HepG2 (cell line): ENCODE data around the gene TRMT1. TPM values are rescaled to one million over a fixed set of nuclear protein-coding genes. Genes with fewer than 3 reads are reported as not detected.

Experiments
- ATRX ChIP-seq: sonication (generic); formaldehyde crosslinking; IDR thresholded peaks from 2 replicates; pipeline ENCODE4 v1.4.0; 2020; ENCODE audit warnings: missing genetic modification reagents, borderline replicate concordance
- BCL6 ChIP-seq: IDR thresholded peaks from 2 replicates; pipeline ENCODE4 v1.6.1; 2016; ENCODE audit warnings: missing genetic modification reagents, missing compliant biosample characterization
- EEA1 ChIP-seq: sonication (generic); formaldehyde crosslinking; IDR thresholded peaks from 2 replicates; pipeline ENCODE4 v1.5.1; 2020; ENCODE audit warnings: mild to moderate bottlenecking, missing genetic modification reagents, borderline replicate concordance
- GTF2F1 ChIP-seq: fragments of 150-350 bp; IDR thresholded peaks from 2 replicates; pipeline ENCODE4 v1.6.1; 2014; ENCODE audit warnings: low read length
- HES4 ChIP-seq: sonication (generic); formaldehyde crosslinking; IDR thresholded peaks from 2 replicates; pipeline ENCODE4 v1.9.0; 2021; ENCODE audit warnings: mild to moderate bottlenecking, missing genetic modification reagents, borderline replicate concordance
- KLF16 ChIP-seq, 2 experiments: sonication (generic) in 1 of 2; formaldehyde crosslinking in 1 of 2; IDR thresholded peaks; 2 replicates each; pipeline versions ENCODE4 v1.6.1 to v1.8.0; 2016 to 2023; ENCODE audit warnings: missing genetic modification reagents in 2 of 2, missing compliant biosample characterization in 1 of 2
- SATB2 ChIP-seq: sonication (generic); formaldehyde crosslinking; IDR thresholded peaks from 2 replicates; pipeline ENCODE4 v1.5.0; 2020; ENCODE audit warnings: missing genetic modification reagents
- SP5 ChIP-seq: IDR thresholded peaks from 2 replicates; pipeline ENCODE4 v1.6.1; 2016; ENCODE audit warnings: low read depth, borderline replicate concordance
- ZBTB38 ChIP-seq: sonication (generic); formaldehyde crosslinking; IDR thresholded peaks from 2 replicates; pipeline ENCODE4 v1.5.1; 2020; ENCODE audit warnings: mild to moderate bottlenecking, missing genetic modification reagents
- ZNF660 ChIP-seq: sonication (generic); formaldehyde crosslinking; IDR thresholded peaks from 2 replicates; pipeline ENCODE4 v1.5.1; 2020; ENCODE audit warnings: mild to moderate bottlenecking, low read depth, missing genetic modification reagents, borderline replicate concordance
- ZNF761 ChIP-seq: sonication (generic); formaldehyde crosslinking; conservative IDR thresholded peaks from 2 replicates; pipeline ENCODE4 v1.4.0; 2020; ENCODE audit warnings: mild to moderate bottlenecking, missing genetic modification reagents
- ZSCAN9 ChIP-seq: IDR thresholded peaks from 2 replicates; pipeline ENCODE4 v1.6.1; 2016; ENCODE audit warnings: borderline replicate concordance
- polyA plus RNA-seq, 8 experiments: library from polyadenylated mRNA; depleted of rRNA in 3 of 8; stranded (reverse) in 7 of 8; unstranded in 1 of 8; fragments of >200 nt; fragmentation: Illumina TruSeq in 4 of 8; extraction: Trizol in 4 of 8; gene quantifications; 2 replicates each; pipeline versions ENCODE4 v1.2.1 to v1.2.3, GENCODE V29; 2011 to 2016; ENCODE audit warnings: low read depth in 4 of 8, missing spikeins in 1 of 8, mixed read lengths in 1 of 8; ENCODE audit not compliant: insufficient read depth in 1 of 8
- total RNA-seq, 5 experiments: library from RNA; depleted of rRNA; stranded (reverse); fragments of >200 nt; fragmentation: Illumina TruSeq; extraction: Trizol; gene quantifications; 2 replicates each; pipeline ENCODE4 v1.2.3, GENCODE V29; 2016; ENCODE audit warnings: low read depth in 1 of 5
- TF ChIP-seq, protein P1 (sequence below): sonication (generic); formaldehyde crosslinking; IDR thresholded peaks from 2 replicates; pipeline ENCODE4 v1.4.0; 2020; ENCODE audit warnings: mild to moderate bottlenecking, missing genetic modification reagents
- TF ChIP-seq, protein P2 (sequence below): sonication (generic); formaldehyde crosslinking; IDR thresholded peaks from 2 replicates; pipeline ENCODE4 v1.4.0; 2020; ENCODE audit warnings: missing genetic modification reagents, mild to moderate bottlenecking, borderline replicate concordance
- TF ChIP-seq, protein P3 (sequence below): IDR thresholded peaks from 2 replicates; pipeline ENCODE4 v1.6.1; 2016
- TF ChIP-seq, protein P4 (sequence below): sonication (generic); formaldehyde crosslinking; IDR thresholded peaks from 2 replicates; pipeline ENCODE4 v1.9.0; 2022; ENCODE audit warnings: missing genetic modification reagents, mild to moderate bottlenecking, borderline replicate concordance
- TF ChIP-seq, protein P5 (sequence below), 2 experiments: sonication (generic) in 1 of 2; formaldehyde crosslinking in 1 of 2; IDR thresholded peaks; 2 replicates each; pipeline versions ENCODE4 v1.4.0 to v1.6.1; 2016 to 2020; ENCODE audit warnings: borderline replicate concordance in 1 of 2, low read depth in 1 of 2, mild to moderate bottlenecking in 1 of 2, missing genetic modification reagents in 1 of 2

TRMT1 gene
- total and polyA plus RNA-seq, 2 of the 13 experiments (the other 11 are each of a cell fraction or from before 2014, with no cell fraction given), result 35.5 to 44.1 TPM

DNA sequence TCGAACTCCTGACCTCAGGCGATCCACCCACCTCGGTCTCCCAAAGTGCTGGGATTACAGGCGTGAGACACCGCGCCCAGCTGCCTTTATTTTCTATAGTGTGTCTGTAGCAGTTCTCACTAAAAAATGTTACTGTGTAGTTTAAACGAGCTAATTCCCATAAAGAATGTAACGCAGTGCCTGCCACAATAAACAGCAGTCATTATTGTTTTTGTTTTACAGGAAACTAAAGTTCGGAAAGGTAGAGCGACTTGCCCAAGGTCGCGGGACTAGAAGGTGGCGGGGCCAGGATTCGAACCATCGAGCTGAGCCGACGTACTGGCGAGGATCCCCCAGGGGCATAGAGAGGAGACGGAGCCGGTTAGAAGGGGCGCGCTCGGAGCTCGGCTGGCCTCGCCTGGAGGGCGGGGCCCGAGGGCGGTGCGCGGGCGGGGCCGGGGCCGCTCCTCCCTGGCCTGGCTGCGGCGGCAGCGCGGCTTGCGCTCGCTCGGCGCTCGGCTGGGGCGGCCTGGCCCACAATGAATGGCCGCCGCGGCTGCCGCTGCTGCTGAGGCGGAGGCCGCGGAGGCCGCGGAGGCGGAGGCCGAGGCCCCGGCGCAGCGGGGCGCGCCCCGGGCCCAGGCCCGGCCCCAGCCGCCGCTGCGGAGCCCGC is 1.4 kb upstream of the TRMT1 start, which contains the start of gene NACC1 (continued):
- no peak for TF ChIP-seq EEA1
- peak in 1 of 2 experiments; percentile 47; a peak in 1 of 4 replicates for TF ChIP-seq KLF16 (CRISPR knock-in tag; IDR thresholded peaks at IDR 0.05)
- no peak for TF ChIP-seq ZSCAN9
- no peak for TF ChIP-seq GTF2F1
- no peak for TF ChIP-seq ATRX
- TF ChIP-seq SP5 (CRISPR knock-in tag), result peak; percentile 74
- TF ChIP-seq BCL6 (CRISPR knock-in tag), result no peak
- TF ChIP-seq, protein P1, sequence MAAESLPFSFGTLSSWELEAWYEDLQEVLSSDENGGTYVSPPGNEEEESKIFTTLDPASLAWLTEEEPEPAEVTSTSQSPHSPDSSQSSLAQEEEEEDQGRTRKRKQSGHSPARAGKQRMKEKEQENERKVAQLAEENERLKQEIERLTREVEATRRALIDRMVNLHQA, result no peak
- no peak for TF ChIP-seq HES4
- no peak for TF ChIP-seq ZBTB38
- TF ChIP-seq, protein P2, sequence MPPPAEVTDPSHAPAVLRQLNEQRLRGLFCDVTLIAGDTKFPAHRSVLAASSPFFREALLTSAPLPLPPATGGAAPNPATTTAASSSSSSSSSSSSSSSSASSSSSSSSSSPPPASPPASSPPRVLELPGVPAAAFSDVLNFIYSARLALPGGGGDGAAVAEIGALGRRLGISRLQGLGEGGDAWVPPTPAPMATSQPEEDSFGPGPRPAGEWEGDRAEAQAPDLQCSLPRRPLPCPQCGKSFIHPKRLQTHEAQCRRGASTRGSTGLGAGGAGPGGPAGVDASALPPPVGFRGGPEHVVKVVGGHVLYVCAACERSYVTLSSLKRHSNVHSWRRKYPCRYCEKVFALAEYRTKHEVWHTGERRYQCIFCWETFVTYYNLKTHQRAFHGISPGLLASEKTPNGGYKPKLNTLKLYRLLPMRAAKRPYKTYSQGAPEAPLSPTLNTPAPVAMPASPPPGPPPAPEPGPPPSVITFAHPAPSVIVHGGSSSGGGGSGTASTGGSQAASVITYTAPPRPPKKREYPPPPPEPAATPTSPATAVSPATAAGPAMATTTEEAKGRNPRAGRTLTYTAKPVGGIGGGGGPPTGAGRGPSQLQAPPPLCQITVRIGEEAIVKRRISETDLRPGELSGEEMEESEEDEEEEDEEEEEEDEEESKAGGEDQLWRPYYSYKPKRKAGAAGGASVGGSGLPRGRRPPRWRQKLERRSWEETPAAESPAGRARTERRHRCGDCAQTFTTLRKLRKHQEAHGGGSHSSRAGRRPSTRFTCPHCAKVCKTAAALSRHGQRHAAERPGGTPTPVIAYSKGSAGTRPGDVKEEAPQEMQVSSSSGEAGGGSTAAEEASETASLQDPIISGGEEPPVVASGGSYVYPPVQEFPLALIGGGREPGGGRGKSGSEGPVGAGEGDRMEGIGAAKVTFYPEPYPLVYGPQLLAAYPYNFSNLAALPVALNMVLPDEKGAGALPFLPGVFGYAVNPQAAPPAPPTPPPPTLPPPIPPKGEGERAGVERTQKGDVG (CRISPR knock-in tag), result no peak
- TF ChIP-seq SATB2 (CRISPR knock-in tag), result no peak
- TF ChIP-seq, protein P3, sequence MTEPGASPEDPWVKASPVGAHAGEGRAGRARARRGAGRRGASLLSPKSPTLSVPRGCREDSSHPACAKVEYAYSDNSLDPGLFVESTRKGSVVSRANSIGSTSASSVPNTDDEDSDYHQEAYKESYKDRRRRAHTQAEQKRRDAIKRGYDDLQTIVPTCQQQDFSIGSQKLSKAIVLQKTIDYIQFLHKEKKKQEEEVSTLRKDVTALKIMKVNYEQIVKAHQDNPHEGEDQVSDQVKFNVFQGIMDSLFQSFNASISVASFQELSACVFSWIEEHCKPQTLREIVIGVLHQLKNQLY (CRISPR knock-in tag), result no peak
- TF ChIP-seq ZNF761 (CRISPR knock-in tag), result no peak
- TF ChIP-seq, protein P4, sequence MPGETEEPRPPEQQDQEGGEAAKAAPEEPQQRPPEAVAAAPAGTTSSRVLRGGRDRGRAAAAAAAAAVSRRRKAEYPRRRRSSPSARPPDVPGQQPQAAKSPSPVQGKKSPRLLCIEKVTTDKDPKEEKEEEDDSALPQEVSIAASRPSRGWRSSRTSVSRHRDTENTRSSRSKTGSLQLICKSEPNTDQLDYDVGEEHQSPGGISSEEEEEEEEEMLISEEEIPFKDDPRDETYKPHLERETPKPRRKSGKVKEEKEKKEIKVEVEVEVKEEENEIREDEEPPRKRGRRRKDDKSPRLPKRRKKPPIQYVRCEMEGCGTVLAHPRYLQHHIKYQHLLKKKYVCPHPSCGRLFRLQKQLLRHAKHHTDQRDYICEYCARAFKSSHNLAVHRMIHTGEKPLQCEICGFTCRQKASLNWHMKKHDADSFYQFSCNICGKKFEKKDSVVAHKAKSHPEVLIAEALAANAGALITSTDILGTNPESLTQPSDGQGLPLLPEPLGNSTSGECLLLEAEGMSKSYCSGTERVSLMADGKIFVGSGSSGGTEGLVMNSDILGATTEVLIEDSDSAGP (CRISPR knock-in tag), result peak; percentile 41
- TF ChIP-seq ZNF660 (CRISPR knock-in tag), result no peak
- TF ChIP-seq, protein P5, sequence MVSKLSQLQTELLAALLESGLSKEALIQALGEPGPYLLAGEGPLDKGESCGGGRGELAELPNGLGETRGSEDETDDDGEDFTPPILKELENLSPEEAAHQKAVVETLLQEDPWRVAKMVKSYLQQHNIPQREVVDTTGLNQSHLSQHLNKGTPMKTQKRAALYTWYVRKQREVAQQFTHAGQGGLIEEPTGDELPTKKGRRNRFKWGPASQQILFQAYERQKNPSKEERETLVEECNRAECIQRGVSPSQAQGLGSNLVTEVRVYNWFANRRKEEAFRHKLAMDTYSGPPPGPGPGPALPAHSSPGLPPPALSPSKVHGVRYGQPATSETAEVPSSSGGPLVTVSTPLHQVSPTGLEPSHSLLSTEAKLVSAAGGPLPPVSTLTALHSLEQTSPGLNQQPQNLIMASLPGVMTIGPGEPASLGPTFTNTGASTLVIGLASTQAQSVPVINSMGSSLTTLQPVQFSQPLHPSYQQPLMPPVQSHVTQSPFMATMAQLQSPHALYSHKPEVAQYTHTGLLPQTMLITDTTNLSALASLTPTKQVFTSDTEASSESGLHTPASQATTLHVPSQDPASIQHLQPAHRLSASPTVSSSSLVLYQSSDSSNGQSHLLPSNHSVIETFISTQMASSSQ (IDR thresholded peaks at IDR 0.05; ENCODE audit: low read depth), result no peak
- TF ChIP-seq, protein P5 (CRISPR knock-in tag; IDR thresholded peaks at IDR 0.05; ENCODE audit: borderline replicate concordance), result no peak
